Stimulated activated CD4-positive, alpha-beta T cell treated with anti-CD3 and anti-CD28 coated beads, TNF-alpha, amount 100 ng/mL, for 48 hours (primary cell): Measurements from ENCODE around the gene ATP6V0A4.
"Not testable (repeated sequence)": the region's sequence is repeated elsewhere in the genome, so short reads cannot be mapped to it uniquely, and the experiment has no call there.

Experiments used
- DNase-seq, 3 donors: peaks; one replicate each; pipeline ENCODE4 v3.0.0-alpha.2; 2020; ENCODE audit warnings: low read depth in 3 of 3

The ATP6V0A4 gene

DNA sequence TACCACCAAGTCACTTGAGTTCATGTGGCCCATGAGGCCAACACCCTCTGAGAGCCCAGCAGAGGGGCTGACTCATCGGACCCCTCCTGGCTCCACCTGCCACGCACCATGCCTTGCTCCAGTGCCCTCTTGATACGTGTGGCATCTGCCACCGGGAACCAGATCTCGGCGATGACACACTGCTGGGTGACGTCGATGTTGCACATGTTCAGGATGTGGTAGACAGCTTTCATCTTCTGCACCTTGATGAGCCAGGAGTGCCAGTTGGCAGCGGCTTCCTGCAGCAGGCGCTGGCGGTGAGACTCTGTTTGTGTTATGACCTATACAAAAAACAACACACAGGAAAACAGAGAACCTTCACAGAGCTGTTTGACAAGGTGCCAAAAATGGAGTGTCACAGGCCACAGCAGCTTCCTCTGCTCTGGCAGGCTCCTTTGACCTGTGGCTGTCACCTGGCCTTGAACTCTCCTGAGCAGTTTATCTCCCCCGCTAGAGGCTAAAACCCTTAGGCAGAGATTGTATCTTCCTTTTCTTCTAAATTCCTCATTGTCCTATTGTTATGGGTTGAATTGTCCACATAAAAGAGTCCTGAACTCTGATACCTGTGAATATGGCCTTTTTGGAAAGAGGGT lies 45.4 kb downstream of the ATP6V0A4 start:
- DNase-seq: peak; percentile 56 to 90 (median 81)

DNA sequence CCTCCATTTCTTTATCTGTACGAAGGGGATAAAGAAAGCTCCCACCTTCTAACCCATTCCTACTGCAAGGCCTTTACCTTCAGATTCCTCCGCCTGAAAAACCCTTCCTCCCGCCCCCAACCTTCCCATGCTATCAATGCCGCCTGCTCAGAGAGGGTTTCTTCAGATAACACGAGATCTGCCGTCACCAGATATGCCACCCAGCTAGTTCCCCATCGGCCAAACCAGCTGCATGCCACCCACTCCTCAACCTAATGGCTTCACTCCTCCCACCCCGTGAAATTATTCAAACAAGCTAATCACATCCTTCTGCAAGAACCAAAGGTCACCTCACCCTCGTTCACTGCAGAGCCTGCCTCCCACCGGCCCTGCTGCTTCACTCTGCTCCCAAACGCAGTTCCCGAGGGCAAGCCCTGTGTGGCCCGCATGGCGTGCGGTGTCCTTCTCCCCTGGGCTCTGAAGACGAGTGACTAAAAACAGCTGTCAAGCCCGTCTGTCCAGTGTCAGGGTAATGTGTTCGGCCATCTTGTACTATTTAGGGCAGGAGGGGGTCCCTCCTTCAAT lies 47.0 kb downstream of the ATP6V0A4 start:
- DNase-seq: no peak

DNA sequence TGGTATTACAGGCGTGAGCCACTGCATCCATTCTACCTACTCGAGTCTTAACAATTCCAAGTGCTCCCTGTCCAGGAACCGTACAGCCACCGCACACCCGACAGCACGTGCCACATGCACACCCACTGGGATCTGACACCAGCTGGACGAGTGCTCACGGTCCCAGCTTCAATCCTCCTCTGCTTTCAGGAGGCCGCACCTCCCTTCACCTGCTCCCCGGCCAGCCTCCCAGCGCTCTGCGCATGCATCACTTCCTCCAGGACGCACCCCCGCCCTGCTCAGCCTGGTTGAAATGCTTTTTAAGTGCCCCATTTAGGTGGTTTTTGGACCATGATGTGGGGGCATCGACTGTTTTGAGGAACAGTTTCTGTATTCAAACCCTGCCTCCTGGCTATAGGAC lies 47.5 kb downstream of the ATP6V0A4 start:
- DNase-seq: no peak

- no peak for DNase-seq
Measured at GRCh38 chr7:138749960-138750359, 48.0 kb downstream of the ATP6V0A4 start.

- DNase-seq: no peak
Measured at GRCh38 chr7:138748666-138749065, 49.3 kb downstream of the ATP6V0A4 start.

- no peak for DNase-seq
Measured at GRCh38 chr7:138746073-138746472, 51.9 kb downstream of the ATP6V0A4 start.

DNA sequence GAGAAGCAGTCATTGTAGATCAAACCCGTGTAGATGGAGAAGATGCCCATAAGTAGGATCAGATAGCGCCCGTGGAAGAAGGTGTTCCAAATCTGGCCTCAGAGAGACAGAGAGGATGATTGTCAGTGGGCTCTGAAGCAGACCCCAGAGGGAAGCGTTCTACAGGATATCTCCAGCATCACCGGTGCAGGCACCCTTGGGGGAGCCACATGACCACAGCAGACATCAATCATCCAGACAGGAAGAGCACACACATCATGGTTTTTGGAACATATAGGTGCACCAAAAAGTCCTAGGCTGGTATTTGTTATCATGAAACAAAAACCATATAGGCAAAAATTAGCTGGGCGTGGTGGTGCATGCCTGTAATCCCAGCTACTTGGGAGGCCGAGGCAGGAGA lies 52.8 kb downstream of the ATP6V0A4 start:
- DNase-seq: no peak

- DNase-seq: no peak
Measured at GRCh38 chr7:138741453-138741735, 56.6 kb downstream of the ATP6V0A4 start.

- DNase-seq: no peak
Measured at GRCh38 chr7:138739859-138740258, 58.1 kb downstream of the ATP6V0A4 start.

- peak; percentile 62 to 67 (median 65) for DNase-seq
Measured at GRCh38 chr7:138738551-138739335, 59.3 kb downstream of the ATP6V0A4 start.

DNA sequence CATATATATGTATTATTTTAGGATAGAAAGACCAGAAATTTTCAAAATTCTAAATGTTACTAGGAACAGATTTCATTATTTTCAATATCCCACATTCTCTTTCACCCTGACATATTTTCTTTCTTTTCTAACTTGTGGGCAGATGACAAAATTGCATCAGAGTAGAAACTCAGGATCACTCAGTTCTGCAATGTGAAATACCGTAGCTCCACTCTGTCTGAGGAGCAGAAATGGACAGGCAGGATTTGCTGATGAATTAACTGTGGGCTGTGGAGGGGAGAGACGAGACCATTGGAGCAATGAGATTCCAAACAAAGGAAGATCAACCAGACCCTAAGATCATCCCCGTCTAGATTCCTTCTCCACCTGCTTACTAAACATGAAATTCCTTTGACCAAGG lies 59.9 kb downstream of the ATP6V0A4 start:
- DNase-seq: no peak

- no peak for DNase-seq
Measured at GRCh38 chr7:138735399-138735798, 62.6 kb downstream of the ATP6V0A4 start.

GRCh38 chr7:138731733-138732132 lies 66.3 kb downstream of the ATP6V0A4 start:
- DNase-seq: not testable (repeated sequence)

DNA sequence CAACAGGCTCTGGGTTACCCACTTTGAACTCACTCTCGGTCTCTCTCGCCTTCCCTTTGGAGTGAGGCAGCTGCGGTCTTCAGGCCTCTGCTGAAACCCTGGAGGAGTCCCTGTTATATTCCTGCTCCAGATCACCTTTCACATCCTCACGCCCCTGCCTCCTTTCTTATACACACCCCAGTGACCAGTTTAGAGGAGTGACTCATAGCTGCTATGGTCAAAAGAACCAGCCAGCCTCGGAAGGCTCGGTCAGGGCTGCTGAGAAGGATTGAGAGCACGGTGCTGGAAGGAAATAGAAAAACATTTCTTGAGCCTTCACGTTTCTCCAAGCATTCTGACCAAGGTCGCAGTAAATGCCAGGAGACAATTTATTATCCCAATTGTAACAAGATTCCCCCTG lies 68.6 kb downstream of the ATP6V0A4 start:
- no peak for DNase-seq

DNA sequence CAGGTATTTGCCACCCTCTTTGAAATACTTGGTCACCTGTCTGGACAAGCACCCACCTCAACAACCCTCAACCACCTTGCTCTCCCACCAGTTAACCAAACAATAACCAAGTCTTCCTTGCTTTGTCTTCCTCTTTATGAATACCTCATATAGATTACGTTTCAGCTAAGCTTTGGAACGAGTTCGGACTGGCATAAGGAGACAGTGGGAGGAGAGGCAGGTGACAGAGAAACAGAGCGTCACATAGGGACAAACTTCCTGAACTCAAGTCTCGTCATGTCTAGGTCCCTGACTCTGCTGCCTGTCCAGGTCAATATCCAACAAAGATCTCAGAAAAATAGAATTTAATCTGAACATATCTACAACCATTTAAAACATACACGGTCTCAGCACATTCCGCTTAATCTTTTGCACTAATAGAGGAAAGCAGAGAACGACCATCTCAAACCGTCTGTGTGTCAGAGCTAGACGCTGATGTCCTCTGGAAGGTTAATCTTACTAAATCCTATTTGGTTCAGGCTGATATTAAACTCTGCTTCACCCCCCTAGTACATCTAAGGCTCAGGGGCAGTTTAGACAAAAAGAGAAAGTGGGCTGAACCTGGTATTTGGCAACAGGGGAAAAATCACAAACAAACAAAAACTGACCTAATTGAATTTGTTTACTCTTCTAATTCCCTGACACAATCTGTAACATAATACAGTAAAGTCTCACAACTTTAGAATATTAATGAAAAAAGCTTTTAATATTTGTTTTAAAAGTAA lies 70.5 kb downstream of the ATP6V0A4 start:
- no peak for DNase-seq

- no peak for DNase-seq
Measured at GRCh38 chr7:138726288-138726687, 71.7 kb downstream of the ATP6V0A4 start.

GRCh38 chr7:138720286-138720685 lies 77.7 kb downstream of the ATP6V0A4 start:
- no peak for DNase-seq

DNA sequence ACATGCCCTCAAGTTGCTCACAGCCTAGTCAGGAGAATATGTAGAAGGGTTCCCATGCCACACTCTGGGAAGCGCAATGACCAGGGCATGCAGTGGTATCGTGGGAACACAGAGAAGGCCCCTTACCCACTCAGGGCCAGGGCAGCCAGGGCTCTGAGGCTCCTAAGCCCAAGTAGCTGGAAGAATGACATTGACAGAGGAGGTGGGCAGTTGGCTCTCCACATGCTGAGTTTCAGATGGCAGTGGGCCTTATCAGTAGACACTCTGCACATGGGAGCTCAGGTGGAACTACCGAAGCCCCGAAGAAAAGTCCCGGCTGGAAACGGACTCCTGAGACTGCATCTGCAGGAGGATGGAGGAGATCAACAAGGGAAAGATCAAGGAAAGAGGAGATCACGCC lies 81.1 kb downstream of the ATP6V0A4 start:
- DNase-seq: no peak

- DNase-seq: no peak
Measured at GRCh38 chr7:138713191-138713590, 84.8 kb downstream of the ATP6V0A4 start.

DNA sequence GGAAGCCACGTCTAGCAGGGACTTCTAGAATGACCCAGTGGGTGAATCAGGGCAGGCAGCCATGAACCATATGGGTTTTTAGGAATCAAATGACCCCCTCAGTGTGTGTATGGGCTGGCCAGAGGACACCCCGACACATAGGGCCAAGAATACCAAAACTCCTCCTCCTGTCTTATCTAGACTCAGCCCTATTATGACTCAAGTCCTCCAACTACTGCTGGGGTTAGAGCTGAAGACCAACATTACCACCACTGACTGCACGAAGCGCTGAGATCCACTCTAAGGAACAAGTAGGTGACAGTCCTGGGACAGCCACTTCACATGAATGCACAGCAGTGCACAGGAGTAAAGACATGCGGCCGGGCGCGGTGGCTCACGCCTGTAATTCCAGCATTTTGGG lies 85.3 kb downstream of the ATP6V0A4 start:
- no peak for DNase-seq

- DNase-seq: no peak
Measured at GRCh38 chr7:138710536-138711385, 87.2 kb downstream of the ATP6V0A4 start.

- DNase-seq: no peak
Measured at GRCh38 chr7:138705167-138705566, 92.8 kb downstream of the ATP6V0A4 start.
